ENCODE results near the gene EPOP. TPM values are rescaled to one million over a fixed set of nuclear protein-coding genes. Genes with fewer than 3 reads are reported as not detected.

The EPOP gene
- total and polyA plus RNA-seq, 3 donors from 2014 or later: 16.8 to 19.4 (median 18.6) TPM

GRCh38 chr17:38719289-38719942, 44.7 kb upstream of the EPOP start:
- intact Hi-C loops (cut with DNase I; ENCODE audit: low total_unique reads): no loop called here
- WGBS, 2 donors: 37 to 66% methylated on average over 13 to 29 of the region's 29 CpGs
- TF ChIP-seq CTCF (IDR thresholded peaks at IDR 0.05): no peak
- TF ChIP-seq POLR2A (IDR thresholded peaks at IDR 0.05): no peak
- Histone ChIP-seq H3K4me3 (peak overlapping the region in 1 of 2 donors; percentile 30), H3K27ac (no peak overlapping the region), H3K36me3 (ENCODE audit: low read depth, missing control alignments) (no peaks in the 10 kb centered on the region), H3K4me1 (peaks cover 6% of the 10 kb centered on the region), H3K27me3 (no peaks in the 10 kb centered on the region), H3K9me3 (no peaks in the 10 kb centered on the region)
- no peak for DNase-seq

DNA sequence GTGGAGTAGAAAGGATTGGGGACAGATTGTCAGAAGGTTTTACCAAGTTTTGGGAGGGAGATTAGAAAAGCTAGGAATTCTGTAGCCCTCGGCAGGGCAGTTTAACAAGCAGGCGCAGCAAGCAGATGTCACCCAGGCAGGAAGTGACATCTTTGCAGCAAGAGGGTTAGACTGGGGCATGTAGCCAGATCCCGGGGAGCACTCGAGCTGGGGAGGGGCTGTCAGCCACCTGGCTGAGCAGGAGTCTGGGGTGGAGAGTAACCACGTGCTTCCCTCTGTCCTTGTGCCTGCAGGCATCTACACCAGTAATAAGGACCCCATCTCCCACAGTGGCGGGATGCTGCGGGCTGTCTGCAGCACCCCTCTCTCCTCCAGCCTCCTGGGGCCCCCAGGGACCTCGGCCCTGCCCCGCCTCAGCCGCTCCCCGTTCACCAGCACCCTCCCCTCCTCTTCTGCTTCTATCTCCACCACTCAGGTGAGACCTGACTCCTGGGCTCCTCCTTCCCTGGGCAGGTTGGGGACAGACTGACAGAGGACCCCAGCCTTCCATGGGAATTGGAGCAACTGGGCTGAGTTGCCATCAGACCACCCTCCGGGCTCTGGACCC, 42.5 kb upstream of the EPOP start:
- no peak overlapping the region for H3K27ac ChIP-seq
- intact Hi-C loops (cut with DNase I; ENCODE audit: low total_unique reads): no loop called here
- no peaks in the 10 kb centered on the region for H3K36me3 ChIP-seq (ENCODE audit: low read depth, missing control alignments)
- 80 to 82% methylated on average over 8 to 12 of the region's 12 CpGs for WGBS, 2 donors
- no peaks in the 10 kb centered on the region for H3K27me3 ChIP-seq
- TF ChIP-seq POLR2A (IDR thresholded peaks at IDR 0.05) (no peak), CTCF (IDR thresholded peaks at IDR 0.05) (no peak)
- H3K4me1 ChIP-seq: peaks cover 4% of the 10 kb centered on the region
- no peak for DNase-seq
- H3K4me3 ChIP-seq: no peak overlapping the region
- H3K9me3 ChIP-seq: no peaks in the 10 kb centered on the region

GRCh38 chr17:38716368-38717005, 41.7 kb upstream of the EPOP start:
- H3K9me3 ChIP-seq: no peaks in the 10 kb centered on the region
- H3K4me1 ChIP-seq: peaks cover 4% of the 10 kb centered on the region
- WGBS, 2 donors: 89 to 96% methylated on average over 12 to 18 of the region's 18 CpGs
- no peaks in the 10 kb centered on the region for H3K36me3 ChIP-seq (ENCODE audit: low read depth, missing control alignments)
- no peak for DNase-seq
- intact Hi-C loops (cut with DNase I; ENCODE audit: low total_unique reads): no loop called here
- no peak overlapping the region for H3K4me3 ChIP-seq
- no peak for TF ChIP-seq POLR2A (IDR thresholded peaks at IDR 0.05)
- no peak for TF ChIP-seq CTCF (IDR thresholded peaks at IDR 0.05)
- H3K27ac ChIP-seq: no peak overlapping the region
- H3K27me3 ChIP-seq: no peaks in the 10 kb centered on the region

- TF ChIP-seq POLR2A (IDR thresholded peaks at IDR 0.05) (no peak), CTCF (IDR thresholded peaks at IDR 0.05) (no peak)
- H3K36me3 ChIP-seq (ENCODE audit: low read depth, missing control alignments): no peaks in the 10 kb centered on the region
- WGBS, 2 donors: 86% methylated on average over 8 to 9 of the region's 9 CpGs
- no peaks in the 10 kb centered on the region for H3K9me3 ChIP-seq
- no peak for DNase-seq
- H3K4me1 ChIP-seq: peaks cover 4% of the 10 kb centered on the region
- intact Hi-C loops (cut with DNase I; ENCODE audit: low total_unique reads): no loop called here
- no peak overlapping the region for H3K27ac ChIP-seq
- H3K4me3 ChIP-seq: no peak overlapping the region
- no peaks in the 10 kb centered on the region for H3K27me3 ChIP-seq
Observed at GRCh38 chr17:38715216-38715943, 40.6 kb upstream of the EPOP start.
